Activated CD4-positive, alpha-beta T cell treated with anti-CD3 and anti-CD28 coated beads, Interleukin-2, amount 50 U/mL, for 1 hour (primary cell): ENCODE results near the gene ANKRD52.
A peak's percentile ranks its signal among the peaks of the same experiment; 100 is the strongest.
"Not testable (repeated sequence)": the region's sequence is repeated elsewhere in the genome, so short reads cannot be mapped to it uniquely, and the experiment has no call there.

Source experiments
- DNase-seq: peaks from one replicate; pipeline ENCODE4 v3.0.0-alpha.2; 2020

Gene ANKRD52

GRCh38 chr12:56204275-56204674, 53.9 kb downstream of the ANKRD52 start:
- DNase-seq: no peak

GRCh38 chr12:56202838-56203237, 55.3 kb downstream of the ANKRD52 start:
- DNase-seq: no peak

GRCh38 chr12:56202366-56202765, 55.8 kb downstream of the ANKRD52 start:
- no peak for DNase-seq

GRCh38 chr12:56198836-56199235, 59.3 kb downstream of the ANKRD52 start:
- no peak for DNase-seq

- DNase-seq: no peak
These were observed 60.1 kb downstream of the ANKRD52 start for GRCh38 chr12:56197921-56198635.

- not testable (repeated sequence) for DNase-seq
These were observed 61.2 kb downstream of the ANKRD52 start for GRCh38 chr12:56196818-56197550.

GRCh38 chr12:56193025-56193578, 65.1 kb downstream of the ANKRD52 start:
- peak; percentile 69 for DNase-seq

- no peak for DNase-seq
These were observed 65.6 kb downstream of the ANKRD52 start for GRCh38 chr12:56192582-56192981.

- no peak for DNase-seq
These were observed 67.5 kb downstream of the ANKRD52 start for GRCh38 chr12:56190695-56191155.

- DNase-seq: peak; percentile 66
These were observed 68.1 kb downstream of the ANKRD52 start for GRCh38 chr12:56189918-56190694.

GRCh38 chr12:56189099-56189917, 68.9 kb downstream of the ANKRD52 start, which contains the start of gene SMARCC2:
TSS of gene SMARCC2 (minus strand) at chr12:56189483. CDS start at chr12:56189461, 22 bp downstream.
- peak; percentile 79 for DNase-seq

GRCh38 chr12:56188778-56189098, 69.4 kb downstream of the ANKRD52 start:
- DNase-seq: no peak

GRCh38 chr12:56188131-56188777, 69.9 kb downstream of the ANKRD52 start:
- DNase-seq: no peak
